ENCODE measurements around the gene MPDU1. TPM values are rescaled to one million over a fixed set of nuclear protein-coding genes. Genes with fewer than 3 reads are reported as not detected.

MPDU1 gene
- total RNA-seq, 1 donor from 2014 or later, result 60.2 TPM

Other genes with a start within 250 kb of the MPDU1 start
- not detected for gene ACAP1, start 247.3 kb upstream of the MPDU1 start, total RNA-seq (ENCODE audit: unreplicated experiment)
- gene KCTD11, start 231.7 kb upstream of the MPDU1 start, total RNA-seq (ENCODE audit: unreplicated experiment), result 2.2 TPM
- not detected for gene TMEM95, start 228.7 kb upstream of the MPDU1 start, total RNA-seq (ENCODE audit: unreplicated experiment)
- gene TNK1, start 202.8 kb upstream of the MPDU1 start, total RNA-seq (ENCODE audit: unreplicated experiment), result 0.34 TPM
- 78.1 TPM for gene PLSCR3, start 189.3 kb upstream of the MPDU1 start, total RNA-seq (ENCODE audit: unreplicated experiment)
- gene TMEM256, start 179.8 kb upstream of the MPDU1 start, total RNA-seq (ENCODE audit: unreplicated experiment), result 51.6 TPM
- gene NLGN2, start 176.0 kb upstream of the MPDU1 start, total RNA-seq (ENCODE audit: unreplicated experiment), result 90.8 TPM
- gene SPEM1, start 163.5 kb upstream of the MPDU1 start, total RNA-seq (ENCODE audit: unreplicated experiment), result not detected
- gene SPEM2, start 158.2 kb upstream of the MPDU1 start, total RNA-seq (ENCODE audit: unreplicated experiment), result not detected
- not detected for gene SPEM3, start 155.0 kb upstream of the MPDU1 start, total RNA-seq (ENCODE audit: unreplicated experiment)
- gene TMEM102, start 148.4 kb upstream of the MPDU1 start, total RNA-seq (ENCODE audit: unreplicated experiment), result 0.42 TPM
- 4.8 TPM for gene FGF11, start 144.3 kb upstream of the MPDU1 start, total RNA-seq (ENCODE audit: unreplicated experiment)
- 16.4 TPM for gene CHRNB1, start 138.8 kb upstream of the MPDU1 start, total RNA-seq (ENCODE audit: unreplicated experiment)
- gene ZBTB4, start 104.2 kb upstream of the MPDU1 start, total RNA-seq (ENCODE audit: unreplicated experiment), result 25.1 TPM
- 0.34 TPM for gene SLC35G6, start 102.4 kb upstream of the MPDU1 start, total RNA-seq (ENCODE audit: unreplicated experiment)
- gene POLR2A, start 99.5 kb upstream of the MPDU1 start, total RNA-seq (ENCODE audit: unreplicated experiment), result 200 TPM
- 0.83 TPM for gene TNFSF12, start 34.8 kb upstream of the MPDU1 start, total RNA-seq (ENCODE audit: unreplicated experiment)
- not detected for gene TNFSF13, start 25.1 kb upstream of the MPDU1 start, total RNA-seq (ENCODE audit: unreplicated experiment)
- 66.4 TPM for gene SENP3, start 21.9 kb upstream of the MPDU1 start, total RNA-seq (ENCODE audit: unreplicated experiment)
- gene CD68, start 4.2 kb upstream of the MPDU1 start, total RNA-seq (ENCODE audit: unreplicated experiment), result not detected
- 1.7 TPM for gene SOX15, start 6.2 kb downstream of the MPDU1 start, total RNA-seq (ENCODE audit: unreplicated experiment)
- gene FXR2, start 31.0 kb downstream of the MPDU1 start, total RNA-seq (ENCODE audit: unreplicated experiment), result 108 TPM
- gene SAT2, start 44.0 kb downstream of the MPDU1 start, total RNA-seq (ENCODE audit: unreplicated experiment), result 97.3 TPM
- not detected for gene SHBG, start 46.3 kb downstream of the MPDU1 start, total RNA-seq (ENCODE audit: unreplicated experiment)
- gene ATP1B2, start 67.1 kb downstream of the MPDU1 start, total RNA-seq (ENCODE audit: unreplicated experiment), result 11.3 TPM
- 38.2 TPM for gene TP53, start 103.6 kb downstream of the MPDU1 start, total RNA-seq (ENCODE audit: unreplicated experiment)
- 19.5 TPM for gene WRAP53, start 104.6 kb downstream of the MPDU1 start, total RNA-seq (ENCODE audit: unreplicated experiment)
- gene EFNB3, start 121.3 kb downstream of the MPDU1 start, total RNA-seq (ENCODE audit: unreplicated experiment), result 17.9 TPM
- 0.07 TPM for gene DNAH2, start 133.9 kb downstream of the MPDU1 start, total RNA-seq (ENCODE audit: unreplicated experiment)

Measured in glutamatergic neuron (in vitro differentiated cells).